ENCODE measurements around the gene PCDH9.

Gene PCDH9

DNA sequence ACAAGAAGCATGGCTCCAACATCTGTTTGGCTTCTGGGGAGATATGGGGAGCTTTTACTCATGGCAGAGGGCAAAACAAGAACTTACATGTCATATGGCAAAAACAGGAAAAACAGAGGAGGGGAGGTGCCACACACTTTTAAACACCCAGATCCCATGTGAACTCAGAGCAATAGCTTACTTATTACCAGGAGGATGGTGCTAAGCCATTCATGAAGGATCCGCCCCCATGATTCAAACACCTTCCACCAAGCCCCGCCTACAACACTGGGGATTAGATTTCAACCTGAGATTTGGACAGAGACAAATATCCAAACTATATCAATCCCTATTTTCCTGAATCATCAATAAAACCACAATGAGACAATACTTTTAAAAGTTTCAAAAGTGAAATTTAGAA, 712.1 kb downstream of the PCDH9 start:
- no peak overlapping the region for H3K4me3 ChIP-seq (ENCODE audit: low read length)
- peaks cover 15% of the 10 kb centered on the region for H3K4me1 ChIP-seq (ENCODE audit: control insufficient read depth, insufficient read depth, low read length)
- H3K9me3 ChIP-seq (ENCODE audit: control insufficient read depth, low read length) = no peaks in the 10 kb centered on the region
- DNase-seq (ENCODE audit: low read depth) = no peak
- no peaks in the 10 kb centered on the region for H3K36me3 ChIP-seq (ENCODE audit: control insufficient read depth, insufficient read depth, low read length, severe bottlenecking)
- H3K9ac ChIP-seq (ENCODE audit: low read length) = no peak overlapping the region
- H3K27me3 ChIP-seq (replicated peaks; ENCODE audit: control insufficient read depth, insufficient read depth, low read length) = no peaks in the 10 kb centered on the region

DNA sequence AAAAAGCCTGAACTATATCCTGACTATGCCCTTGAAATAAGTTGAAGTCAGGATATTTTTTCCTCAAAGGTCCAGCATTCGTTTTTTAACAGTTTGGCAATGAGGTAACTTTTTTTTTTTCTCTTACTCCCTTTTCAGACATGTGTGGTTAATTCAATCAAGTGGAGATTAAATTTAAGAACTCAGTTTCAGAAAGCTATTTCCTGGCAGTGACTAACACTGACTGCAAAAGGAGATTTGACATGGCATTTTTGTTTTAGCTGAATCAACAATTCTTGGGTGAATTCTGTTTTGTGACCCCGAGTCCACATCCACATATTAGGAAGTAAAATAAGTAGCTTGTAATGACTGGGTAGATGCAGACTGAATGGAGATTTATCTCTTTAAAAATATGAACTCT, 716.4 kb downstream of the PCDH9 start:
- Histone ChIP-seq H3K9me3 (ENCODE audit: control insufficient read depth, low read length) (no peaks in the 10 kb centered on the region), H3K9ac (ENCODE audit: low read length) (no peak overlapping the region), H3K27me3 (replicated peaks; ENCODE audit: control insufficient read depth, insufficient read depth, low read length) (no peaks in the 10 kb centered on the region), H3K36me3 (ENCODE audit: control insufficient read depth, insufficient read depth, low read length, severe bottlenecking) (no peaks in the 10 kb centered on the region), H3K4me3 (ENCODE audit: low read length) (no peak overlapping the region), H3K4me1 (ENCODE audit: control insufficient read depth, insufficient read depth, low read length) (peaks cover 11% of the 10 kb centered on the region)
- DNase-seq (ENCODE audit: low read depth) = peak; percentile 65

GRCh38 chr13:66509175-66509574, 721.0 kb downstream of the PCDH9 start:
- Histone ChIP-seq H3K36me3 (ENCODE audit: control insufficient read depth, insufficient read depth, low read length, severe bottlenecking) (no peaks in the 10 kb centered on the region), H3K9me3 (ENCODE audit: control insufficient read depth, low read length) (no peaks in the 10 kb centered on the region), H3K27me3 (replicated peaks; ENCODE audit: control insufficient read depth, insufficient read depth, low read length) (no peaks in the 10 kb centered on the region), H3K9ac (ENCODE audit: low read length) (no peak overlapping the region), H3K4me1 (ENCODE audit: control insufficient read depth, insufficient read depth, low read length) (peaks cover 21% of the 10 kb centered on the region), H3K4me3 (ENCODE audit: low read length) (no peak overlapping the region)
- DNase-seq (ENCODE audit: low read depth) = no peak

GRCh38 chr13:66508153-66508909, 721.8 kb downstream of the PCDH9 start:
- Histone ChIP-seq H3K9ac (ENCODE audit: low read length) (no peak overlapping the region), H3K27me3 (replicated peaks; ENCODE audit: control insufficient read depth, insufficient read depth, low read length) (no peaks in the 10 kb centered on the region), H3K9me3 (ENCODE audit: control insufficient read depth, low read length) (no peaks in the 10 kb centered on the region), H3K4me1 (ENCODE audit: control insufficient read depth, insufficient read depth, low read length) (peaks cover 13% of the 10 kb centered on the region), H3K4me3 (ENCODE audit: low read length) (no peak overlapping the region), H3K36me3 (ENCODE audit: control insufficient read depth, insufficient read depth, low read length, severe bottlenecking) (no peaks in the 10 kb centered on the region)
- DNase-seq (ENCODE audit: low read depth) = peak; percentile 25

DNA sequence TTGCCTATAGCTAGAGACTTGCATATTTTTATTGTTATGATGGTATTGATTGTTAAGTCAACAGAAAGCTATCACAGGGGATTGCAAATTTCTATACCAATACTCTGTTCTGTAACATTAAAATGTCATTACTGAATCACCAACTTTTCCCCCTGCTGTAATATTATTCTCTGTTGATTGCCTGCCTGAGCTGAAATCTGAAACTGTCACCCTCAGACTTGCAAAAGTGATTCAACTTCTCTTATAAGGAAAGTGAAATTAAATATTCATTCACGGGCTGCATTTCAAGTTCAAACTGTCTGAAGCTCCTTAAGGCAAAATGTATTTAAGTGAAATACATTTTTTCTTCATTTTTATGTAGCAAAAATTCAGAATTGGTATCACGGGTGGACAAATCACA, 723.2 kb downstream of the PCDH9 start:
- peak; percentile 63 for DNase-seq (ENCODE audit: low read depth)
- peak overlapping the region; percentile 25 for H3K9ac ChIP-seq (ENCODE audit: low read length)
- no peaks in the 10 kb centered on the region for H3K9me3 ChIP-seq (ENCODE audit: control insufficient read depth, low read length)
- H3K27me3 ChIP-seq (replicated peaks; ENCODE audit: control insufficient read depth, insufficient read depth, low read length) = no peaks in the 10 kb centered on the region
- peaks cover 12% of the 10 kb centered on the region for H3K4me1 ChIP-seq (ENCODE audit: control insufficient read depth, insufficient read depth, low read length)
- peak overlapping the region; percentile 49 for H3K4me3 ChIP-seq (ENCODE audit: low read length)
- no peaks in the 10 kb centered on the region for H3K36me3 ChIP-seq (ENCODE audit: control insufficient read depth, insufficient read depth, low read length, severe bottlenecking)

DNA sequence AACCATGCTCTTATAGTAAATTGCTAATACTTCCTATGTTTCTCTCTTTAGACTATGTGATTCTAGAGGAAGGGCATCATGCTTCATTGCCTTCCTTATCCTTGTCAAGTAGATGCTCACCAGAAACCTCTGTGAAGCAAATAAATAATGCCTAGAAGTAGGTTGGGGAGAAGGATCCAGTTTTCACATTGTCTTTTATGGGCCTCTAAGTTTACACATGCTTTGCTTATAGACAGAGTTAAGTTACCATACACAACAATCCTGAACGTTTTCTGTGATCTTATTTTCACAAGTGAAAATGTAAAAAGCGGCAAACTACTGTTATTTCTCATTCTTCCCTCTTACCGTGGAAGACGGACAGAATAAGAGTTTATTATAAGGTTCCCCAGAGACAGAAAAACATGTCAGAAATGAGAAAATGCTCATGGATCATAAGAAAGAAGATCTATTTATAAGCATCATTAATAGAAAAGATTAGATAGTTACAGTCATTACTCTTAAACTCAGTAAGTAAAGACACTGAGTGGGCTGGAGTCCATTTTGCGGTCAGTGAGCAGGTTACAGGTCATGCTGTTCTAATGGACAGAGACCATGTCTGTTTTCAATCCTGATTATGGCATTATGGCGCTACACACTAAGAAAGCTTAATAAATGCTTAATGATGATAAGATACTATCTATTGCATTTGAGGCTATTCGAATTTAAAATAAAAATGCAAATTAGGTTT, 723.9 kb downstream of the PCDH9 start:
- H3K9ac ChIP-seq (ENCODE audit: low read length) = no peak overlapping the region
- no peak overlapping the region for H3K4me3 ChIP-seq (ENCODE audit: low read length)
- H3K36me3 ChIP-seq (ENCODE audit: control insufficient read depth, insufficient read depth, low read length, severe bottlenecking) = no peaks in the 10 kb centered on the region
- no peak for DNase-seq (ENCODE audit: low read depth)
- H3K9me3 ChIP-seq (ENCODE audit: control insufficient read depth, low read length) = no peaks in the 10 kb centered on the region
- no peaks in the 10 kb centered on the region for H3K27me3 ChIP-seq (replicated peaks; ENCODE audit: control insufficient read depth, insufficient read depth, low read length)
- H3K4me1 ChIP-seq (ENCODE audit: control insufficient read depth, insufficient read depth, low read length) = peaks cover 20% of the 10 kb centered on the region

DNA sequence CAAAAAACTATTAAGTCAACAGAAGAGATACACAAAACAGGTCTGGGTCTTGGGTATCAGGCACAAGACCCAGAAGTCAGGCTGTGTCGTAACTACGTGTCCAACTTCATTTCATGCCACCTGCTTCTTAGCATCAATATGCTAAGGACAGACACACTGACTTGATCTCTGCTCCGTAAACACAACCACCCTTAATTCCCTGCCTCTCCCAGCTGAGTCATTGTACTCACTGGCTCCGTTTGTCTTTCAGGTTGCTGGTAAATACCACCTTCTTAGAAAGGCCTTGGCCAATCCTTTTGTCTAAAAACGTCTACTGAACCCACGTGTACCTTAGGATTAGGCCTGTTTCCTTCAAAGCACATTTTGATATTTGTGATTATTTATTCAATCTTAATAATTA, 726.2 kb downstream of the PCDH9 start:
- Histone ChIP-seq H3K36me3 (ENCODE audit: control insufficient read depth, insufficient read depth, low read length, severe bottlenecking) (no peaks in the 10 kb centered on the region), H3K9ac (ENCODE audit: low read length) (no peak overlapping the region), H3K9me3 (ENCODE audit: control insufficient read depth, low read length) (no peaks in the 10 kb centered on the region), H3K4me3 (ENCODE audit: low read length) (no peak overlapping the region), H3K4me1 (ENCODE audit: control insufficient read depth, insufficient read depth, low read length) (peaks cover 24% of the 10 kb centered on the region), H3K27me3 (replicated peaks; ENCODE audit: control insufficient read depth, insufficient read depth, low read length) (no peaks in the 10 kb centered on the region)
- DNase-seq (ENCODE audit: low read depth) = no peak

- no peaks in the 10 kb centered on the region for H3K9me3 ChIP-seq (ENCODE audit: control insufficient read depth, low read length)
- no peaks in the 10 kb centered on the region for H3K27me3 ChIP-seq (replicated peaks; ENCODE audit: control insufficient read depth, insufficient read depth, low read length)
- H3K4me3 ChIP-seq (ENCODE audit: low read length) = no peak overlapping the region
- no peaks in the 10 kb centered on the region for H3K36me3 ChIP-seq (ENCODE audit: control insufficient read depth, insufficient read depth, low read length, severe bottlenecking)
- DNase-seq (ENCODE audit: low read depth) = peak; percentile 82
- H3K9ac ChIP-seq (ENCODE audit: low read length) = no peak overlapping the region
- H3K4me1 ChIP-seq (ENCODE audit: control insufficient read depth, insufficient read depth, low read length) = peaks cover 13% of the 10 kb centered on the region
Measured at GRCh38 chr13:66501181-66501580, 729.0 kb downstream of the PCDH9 start.

GRCh38 chr13:66492479-66492878, 737.7 kb downstream of the PCDH9 start:
- Histone ChIP-seq H3K4me3 (ENCODE audit: low read length) (no peak overlapping the region), H3K27me3 (replicated peaks; ENCODE audit: control insufficient read depth, insufficient read depth, low read length) (no peaks in the 10 kb centered on the region), H3K9me3 (ENCODE audit: control insufficient read depth, low read length) (no peaks in the 10 kb centered on the region), H3K4me1 (ENCODE audit: control insufficient read depth, insufficient read depth, low read length) (no peaks in the 10 kb centered on the region), H3K9ac (ENCODE audit: low read length) (no peak overlapping the region), H3K36me3 (ENCODE audit: control insufficient read depth, insufficient read depth, low read length, severe bottlenecking) (no peaks in the 10 kb centered on the region)
- no peak for DNase-seq (ENCODE audit: low read depth)

GRCh38 chr13:66491251-66491650, 738.9 kb downstream of the PCDH9 start:
- H3K9ac ChIP-seq (ENCODE audit: low read length) = no peak overlapping the region
- H3K27me3 ChIP-seq (replicated peaks; ENCODE audit: control insufficient read depth, insufficient read depth, low read length) = no peaks in the 10 kb centered on the region
- no peak for DNase-seq (ENCODE audit: low read depth)
- H3K36me3 ChIP-seq (ENCODE audit: control insufficient read depth, insufficient read depth, low read length, severe bottlenecking) = no peaks in the 10 kb centered on the region
- H3K9me3 ChIP-seq (ENCODE audit: control insufficient read depth, low read length) = no peaks in the 10 kb centered on the region
- H3K4me3 ChIP-seq (ENCODE audit: low read length) = no peak overlapping the region
- no peaks in the 10 kb centered on the region for H3K4me1 ChIP-seq (ENCODE audit: control insufficient read depth, insufficient read depth, low read length)

DNA sequence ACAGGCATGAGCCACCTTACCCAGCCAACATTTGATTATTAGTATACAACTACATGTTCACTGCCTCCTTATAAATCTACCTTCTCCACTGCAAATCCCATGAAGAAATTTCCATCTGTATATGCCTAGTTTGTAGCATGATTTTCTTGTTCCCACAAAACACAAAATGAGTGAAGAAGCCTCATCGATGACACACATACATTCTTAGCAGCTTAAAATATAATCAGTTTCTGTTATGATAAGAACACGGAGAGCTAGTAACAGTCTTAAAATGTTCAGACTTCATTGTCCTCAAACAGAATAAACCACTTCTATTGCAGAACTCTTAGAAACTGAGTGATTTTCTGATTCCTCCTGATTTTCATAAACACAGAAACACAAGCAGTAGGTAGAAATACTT, 740.5 kb downstream of the PCDH9 start:
- Histone ChIP-seq H3K4me3 (ENCODE audit: low read length) (no peak overlapping the region), H3K4me1 (ENCODE audit: control insufficient read depth, insufficient read depth, low read length) (no peaks in the 10 kb centered on the region), H3K9ac (ENCODE audit: low read length) (no peak overlapping the region), H3K27me3 (replicated peaks; ENCODE audit: control insufficient read depth, insufficient read depth, low read length) (no peaks in the 10 kb centered on the region), H3K36me3 (ENCODE audit: control insufficient read depth, insufficient read depth, low read length, severe bottlenecking) (no peaks in the 10 kb centered on the region), H3K9me3 (ENCODE audit: control insufficient read depth, low read length) (no peaks in the 10 kb centered on the region)
- DNase-seq (ENCODE audit: low read depth) = no peak
